Measurements from ENCODE around the gene SLC5A6.
"Not testable (repeated sequence)": the region's sequence is repeated elsewhere in the genome, so short reads cannot be mapped to it uniquely, and the experiment has no call there.

SLC5A6 gene

GRCh38 chr2:27205206-27205605 lies 6.9 kb downstream of the SLC5A6 start:
- TF ChIP-seq GATA1 (IDR thresholded peaks at IDR 0.05; ENCODE audit: low read depth, low read length) (no peak), POLR2A (IDR thresholded peaks at IDR 0.05; ENCODE audit: low read length) (no peak)
- DNase-seq = no peak

- TF ChIP-seq POLR2A (IDR thresholded peaks at IDR 0.05; ENCODE audit: low read length) = no peak
- no peak for TF ChIP-seq GATA1 (IDR thresholded peaks at IDR 0.05; ENCODE audit: low read depth, low read length)
Measured at GRCh38 chr2:27204566-27204965, 7.5 kb downstream of the SLC5A6 start.

GRCh38 chr2:27203741-27204140 lies 8.3 kb downstream of the SLC5A6 start:
- TF ChIP-seq POLR2A (IDR thresholded peaks at IDR 0.05; ENCODE audit: low read length) (no peak), GATA1 (IDR thresholded peaks at IDR 0.05; ENCODE audit: low read depth, low read length) (no peak)
- DNase-seq = no peak

More at GRCh38 chr2:27204566-27204965, 7.5 kb downstream of the SLC5A6 start:
- DNase-seq = no peak

- no peak for DNase-seq
- no peak for TF ChIP-seq POLR2A (IDR thresholded peaks at IDR 0.05; ENCODE audit: low read length)
- TF ChIP-seq GATA1 (IDR thresholded peaks at IDR 0.05; ENCODE audit: low read depth, low read length) = no peak
Measured at GRCh38 chr2:27202854-27203253, 9.2 kb downstream of the SLC5A6 start.

GRCh38 chr2:27201675-27202074 lies 10.4 kb downstream of the SLC5A6 start:
- no peak for DNase-seq
- no peak for TF ChIP-seq POLR2A (IDR thresholded peaks at IDR 0.05; ENCODE audit: low read length)
- TF ChIP-seq GATA1 (IDR thresholded peaks at IDR 0.05; ENCODE audit: low read depth, low read length) = no peak

GRCh38 chr2:27199241-27199640 lies 12.8 kb downstream of the SLC5A6 start:
- DNase-seq = no peak
- TF ChIP-seq POLR2A (IDR thresholded peaks at IDR 0.05; ENCODE audit: low read length) (no peak), GATA1 (IDR thresholded peaks at IDR 0.05; ENCODE audit: low read depth, low read length) (no peak)

GRCh38 chr2:27198627-27199026 lies 13.4 kb downstream of the SLC5A6 start:
- no peak for DNase-seq
- TF ChIP-seq GATA1 (IDR thresholded peaks at IDR 0.05; ENCODE audit: low read depth, low read length) = no peak

GRCh38 chr2:27198068-27198467 lies 14.0 kb downstream of the SLC5A6 start:
- DNase-seq = not testable (repeated sequence)

- not testable (repeated sequence) for DNase-seq
Measured at GRCh38 chr2:27195799-27196198, 16.3 kb downstream of the SLC5A6 start.

GRCh38 chr2:27194538-27195354 lies 17.3 kb downstream of the SLC5A6 start:
- DNase-seq = no peak
- no peak for TF ChIP-seq POLR2A (IDR thresholded peaks at IDR 0.05; ENCODE audit: low read length)
- TF ChIP-seq GATA1 (IDR thresholded peaks at IDR 0.05; ENCODE audit: low read depth, low read length) = no peak

GRCh38 chr2:27191070-27191829 lies 20.8 kb downstream of the SLC5A6 start:
- TF ChIP-seq POLR2A (IDR thresholded peaks at IDR 0.05; ENCODE audit: low read length) (no peak), GATA1 (IDR thresholded peaks at IDR 0.05; ENCODE audit: low read depth, low read length) (no peak)
- peak; percentile 57 to 59 for DNase-seq

GRCh38 chr2:27189989-27190388 lies 22.1 kb downstream of the SLC5A6 start:
- TF ChIP-seq POLR2A (IDR thresholded peaks at IDR 0.05; ENCODE audit: low read length) (no peak), GATA1 (IDR thresholded peaks at IDR 0.05; ENCODE audit: low read depth, low read length) (no peak)
- DNase-seq = no peak

- DNase-seq = no peak
- no peak for TF ChIP-seq GATA1 (IDR thresholded peaks at IDR 0.05; ENCODE audit: low read depth, low read length)
- TF ChIP-seq POLR2A (IDR thresholded peaks at IDR 0.05; ENCODE audit: low read length) = no peak
Measured at GRCh38 chr2:27186613-27187345, 25.3 kb downstream of the SLC5A6 start.

- DNase-seq = no peak
- TF ChIP-seq GATA1 (IDR thresholded peaks at IDR 0.05; ENCODE audit: low read depth, low read length) = no peak
- no peak for TF ChIP-seq POLR2A (IDR thresholded peaks at IDR 0.05; ENCODE audit: low read length)
Measured at GRCh38 chr2:27185331-27186026, 26.6 kb downstream of the SLC5A6 start.

Measured in erythroblast (primary cell).